K562 (cell line): ENCODE data around the gene PTPRG. TPM values are rescaled to one million over a fixed set of nuclear protein-coding genes. Genes with fewer than 3 reads are reported as not detected.

ENCODE experiments used
- ATAC-seq: fragments of 200-7000 bp; cut with Tn5 transposase; 3 replicates; pipeline ENCODE4 v1.9.1; 2020; ENCODE audit warnings: moderate library complexity
- BruUV-seq: library from RNA; stranded (reverse); fragments of 400-500 nt; replicated peaks from 2 replicates; lab custom pipeline; 2021; lab: Mats Ljungman, UMichigan
- CTCF ChIA-PET: fragments of 300-600 bp; formaldehyde crosslinking; extraction: SDS; loops from one replicate; lab custom pipeline; 2021; ENCODE audit warnings: low intra/inter-chr PET ratio; lab: Yijun Ruan, JAX
- POLR2A ChIA-PET: fragments of 300-600, 350-650 bp; sonication (Branson Sonifier 250); formaldehyde crosslinking; extraction: SDS; loops from one replicate; lab custom pipeline; 2021; ENCODE audit warnings: antibody characterized with exemption, inconsistent platforms; lab: Yijun Ruan, JAX
- DNase-seq, 4 experiments: peaks; one replicate each; pipeline versions ENCODE4 v3.0.0 to v3.0.0-alpha.2; 2011 to 2018; ENCODE audit warnings: low spot score in 3 of 4, mixed read lengths in 3 of 4; ENCODE audit errors: extremely low read depth in 1 of 4
- FAIRE-seq: peaks from 2 replicates; lab custom pipeline; 2011; peaks lifted over from hg19 to GRCh38; lab: Jason Lieb, UNC
- H2AFZ ChIP-seq: 2 replicates; pipeline ENCODE4 v1.6.0; 2011; ENCODE audit warnings: low read depth, low read length, control low read depth, inconsistent platforms
- H3K27ac ChIP-seq: fragments of 200-600 bp; 3 replicates; pipeline ENCODE4 v1.8.0; 2011; ENCODE audit warnings: low read depth, mild to moderate bottlenecking, control low read depth, inconsistent platforms, low read length, moderate library complexity, mixed read lengths; ENCODE audit errors: extremely low read depth
- H3K27me3 ChIP-seq, 2 experiments: fragments of 300-600 bp in 1 of 2; 2 replicates in 1 of 2; 3 replicates in 1 of 2; pipeline versions ENCODE4 v1.6.0 to v1.8.0; 2011; ENCODE audit warnings: inconsistent platforms in 2 of 2, low read length in 2 of 2, mild to moderate bottlenecking in 1 of 2, mixed read lengths in 1 of 2, moderate library complexity in 1 of 2; ENCODE audit not compliant: control insufficient read depth in 2 of 2, insufficient read depth in 2 of 2
- H3K36me3 ChIP-seq: fragments of 300-600 bp; 3 replicates; pipeline ENCODE4 v1.8.0; 2011; ENCODE audit warnings: mild to moderate bottlenecking, low read length, inconsistent platforms; ENCODE audit not compliant: control insufficient read depth, insufficient read depth
- H3K4me1 ChIP-seq, 2 experiments: fragments of 200-600 bp in 1 of 2; replicated peaks in 1 of 2; 2 replicates in 1 of 2; 3 replicates in 1 of 2; pipeline versions ENCODE4 v1.5.1 to v1.8.0; 2011; ENCODE audit warnings: inconsistent platforms in 2 of 2, low read length in 2 of 2, mild to moderate bottlenecking in 1 of 2, mixed read lengths in 1 of 2, moderate library complexity in 1 of 2; ENCODE audit not compliant: control insufficient read depth in 2 of 2, insufficient read depth in 2 of 2
- H3K4me2 ChIP-seq: 2 replicates; pipeline ENCODE4 v1.6.1; 2011; ENCODE audit warnings: low read length, control low read depth, inconsistent platforms, mixed read lengths; ENCODE audit not compliant: insufficient read depth
- H3K4me3 ChIP-seq: fragments of 200-600 bp; sonication (generic), shearing (Covaris generic); 2 replicates; pipeline ENCODE4 v1.5.1; 2016; ENCODE audit warnings: control low read depth, inconsistent platforms
- H3K79me2 ChIP-seq: fragments of 200-600 bp; 3 replicates; pipeline ENCODE4 v1.8.0; 2011; ENCODE audit warnings: low read length, inconsistent platforms; ENCODE audit not compliant: control insufficient read depth, insufficient read depth
- H3K9ac ChIP-seq, 2 experiments: 2 replicates each; pipeline versions ENCODE4 v1.6.0 to v1.6.1; 2011; ENCODE audit warnings: low read depth in 2 of 2, low read length in 2 of 2, control low read depth in 1 of 2, inconsistent platforms in 1 of 2, mild to moderate bottlenecking in 1 of 2, mixed read lengths in 1 of 2; ENCODE audit not compliant: insufficient read depth in 1 of 2
- H3K9me1 ChIP-seq: one replicate; pipeline ENCODE4 v1.6.0; 2011; ENCODE audit warnings: inconsistent platforms, mild to moderate bottlenecking, low read length, moderate library complexity; ENCODE audit not compliant: control insufficient read depth, insufficient read depth
- H3K9me3 ChIP-seq: replicated peaks from 2 replicates; pipeline ENCODE4 v1.5.1; 2011; ENCODE audit warnings: low read depth, low read length, inconsistent platforms; ENCODE audit not compliant: control insufficient read depth, insufficient read depth
- H4K20me1 ChIP-seq: replicated peaks from 2 replicates; pipeline ENCODE4 v1.6.1; 2011; ENCODE audit warnings: low read length, inconsistent platforms, mixed read lengths; ENCODE audit not compliant: control insufficient read depth, insufficient read depth
- FOSL1 ChIP-seq: fragments of 200-800 bp; sonication (Bioruptor generic); conservative IDR thresholded peaks from 2 replicates; pipeline ENCODE4 v1.6.1; 2016; ENCODE audit warnings: missing genetic modification characterization, missing compliant biosample characterization
- HOXB6 ChIP-seq: fragments of 250-450 bp; sonication (Bioruptor Pico); IDR thresholded peaks from 2 replicates; pipeline ENCODE4 v1.5.1; 2022; ENCODE audit warnings: mild to moderate bottlenecking, borderline replicate concordance
- MCM2 ChIP-seq: fragments of 450-650 bp; IDR thresholded peaks from 2 replicates; pipeline ENCODE4 v1.6.1; 2017; ENCODE audit warnings: low read depth, mild to moderate bottlenecking
- MYBL2 ChIP-seq, 2 experiments: fragments of 450-650 bp in 1 of 2; sonication (generic) in 1 of 2; formaldehyde crosslinking in 1 of 2; IDR thresholded peaks; 2 replicates each; pipeline versions ENCODE4 v1.6.1 to v1.8.1; 2017 to 2022; ENCODE audit warnings: borderline replicate concordance in 1 of 2, inconsistent platforms in 1 of 2, low read depth in 1 of 2, mild to moderate bottlenecking in 1 of 2, missing genetic modification reagents in 1 of 2, moderate library complexity in 1 of 2
- NFIC ChIP-seq: fragments of 450-650 bp; IDR thresholded peaks from 2 replicates; pipeline ENCODE4 v1.6.1; 2017; ENCODE audit warnings: mild to moderate bottlenecking, inconsistent platforms
- PPARD ChIP-seq: fragments of 250-450 bp; sonication (Bioruptor Pico); IDR thresholded peaks from 2 replicates; pipeline ENCODE4 v1.8.0; 2022; ENCODE audit warnings: inconsistent platforms, mild to moderate bottlenecking, moderate library complexity
- SLC30A9 ChIP-seq: fragments of 250-450 bp; sonication (Bioruptor Pico); IDR thresholded peaks from 2 replicates; pipeline ENCODE4 v1.8.0; 2022; ENCODE audit warnings: mild to moderate bottlenecking, moderate library complexity
- TAF15 ChIP-seq: fragments of 200-400 bp; formaldehyde crosslinking; IDR thresholded peaks from 2 replicates; pipeline ENCODE4 v1.6.1; 2017; ENCODE audit warnings: mild to moderate bottlenecking, low read depth, low read length, moderate library complexity
- ZNF121 ChIP-seq: sonication (generic); formaldehyde crosslinking; conservative IDR thresholded peaks from 2 replicates; pipeline ENCODE4 v1.8.0; 2022; ENCODE audit warnings: missing genetic modification reagents
- ZNF609 ChIP-seq: sonication (generic); formaldehyde crosslinking; IDR thresholded peaks from 2 replicates; pipeline ENCODE4 v1.8.1; 2023; ENCODE audit warnings: missing genetic modification reagents, mild to moderate bottlenecking, borderline replicate concordance
- WGBS: fragments of 100-300 bp; shearing (Covaris generic); methylation state at CpG from one replicate; pipeline ENCODE4 v1.1.6; 2016; ENCODE audit warnings: low coverage, mixed read lengths; ENCODE audit not compliant: insufficient coverage; ENCODE audit errors: missing lambda C conversion rate; 5-methylcytosine and 5-hydroxymethylcytosine counted together
- in situ Hi-C: fragments of 300-500 bp; cut with MboI; formaldehyde crosslinking; loops from 4 replicates; pipeline ENCODE4 v1.15.0; 2018; ENCODE audit warnings: inconsistent platforms, mixed read lengths
- intact Hi-C: fragments of 100-400 bp; cut with micrococcal nuclease; formaldehyde crosslinking; loops from 2 replicates; pipeline ENCODE4 v1.14.2; 2022
- polyA plus RNA-seq, 8 experiments: library from polyadenylated mRNA; depleted of rRNA in 4 of 8; stranded (reverse) in 5 of 8; unstranded in 3 of 8; fragments of >200 nt; fragmentation: Nextera tagmentation in 2 of 8; fragmentation: Illumina TruSeq in 1 of 8; extraction: Ambion mirVana in 2 of 8; extraction: Trizol in 1 of 8; gene quantifications; 2 replicates each; pipeline versions ENCODE4 v1.2.1 to v1.2.3, GENCODE V29; 2011 to 2014; ENCODE audit warnings: inconsistent platforms in 1 of 8, missing spikeins in 1 of 8
- total RNA-seq, 7 experiments: library from RNA; depleted of rRNA in 6 of 7; stranded (reverse); fragments of >200 nt in 6 of 7; fragmentation: Illumina TruSeq in 2 of 7; extraction: Trizol in 2 of 7; gene quantifications; 2 replicates each; pipeline versions ENCODE4 v1.2.1 to v1.2.3, GENCODE V29; 2011 to 2021; ENCODE audit warnings: low replicate concordance in 1 of 7
- TF ChIP-seq, protein P1 (sequence below): sonication (generic); formaldehyde crosslinking; IDR thresholded peaks from 2 replicates; pipeline ENCODE4 v1.8.0; 2022; ENCODE audit warnings: missing genetic modification reagents, mild to moderate bottlenecking, moderate library complexity, borderline replicate concordance
- TF ChIP-seq, protein P2 (sequence below): IDR thresholded peaks from 2 replicates; pipeline ENCODE4 v1.6.1; 2012; ENCODE audit warnings: low read depth, low read length, improper control_type of control experiment, borderline replicate concordance

Gene PTPRG
- total and polyA plus RNA-seq, 9 of the 15 experiments (the other 6 are each of a cell fraction or from before 2014, with no cell fraction given) = 0.16 TPM; not detected in 8

DNA sequence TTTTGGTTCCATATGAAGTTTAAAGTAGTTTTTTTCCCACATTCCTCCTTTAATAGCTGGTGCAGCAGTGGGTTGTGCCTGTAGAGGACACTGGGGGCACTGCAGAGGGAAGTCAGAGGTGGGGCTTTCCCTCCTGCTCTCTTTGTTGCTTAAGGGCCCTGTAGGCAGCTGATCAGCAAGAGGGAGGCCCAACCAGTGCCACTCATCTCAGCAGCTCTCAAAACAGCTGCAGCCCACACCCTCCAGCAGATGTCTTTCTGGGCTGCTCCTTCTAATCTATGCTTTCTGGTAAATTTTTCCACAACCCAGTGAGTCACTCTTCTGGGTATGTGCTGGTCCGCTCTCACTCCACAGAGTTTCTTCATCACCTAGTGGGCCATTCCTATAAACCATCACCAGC lies 548.2 kb downstream of the PTPRG start (continued):
- TF ChIP-seq, protein P1, sequence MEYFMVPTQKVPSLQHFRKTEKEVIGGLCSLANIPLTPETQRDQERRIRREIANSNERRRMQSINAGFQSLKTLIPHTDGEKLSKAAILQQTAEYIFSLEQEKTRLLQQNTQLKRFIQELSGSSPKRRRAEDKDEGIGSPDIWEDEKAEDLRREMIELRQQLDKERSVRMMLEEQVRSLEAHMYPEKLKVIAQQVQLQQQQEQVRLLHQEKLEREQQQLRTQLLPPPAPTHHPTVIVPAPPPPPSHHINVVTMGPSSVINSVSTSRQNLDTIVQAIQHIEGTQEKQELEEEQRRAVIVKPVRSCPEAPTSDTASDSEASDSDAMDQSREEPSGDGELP (CRISPR knock-in tag) = no peak

GRCh38 chr3:62110443-62111225 lies 549.3 kb downstream of the PTPRG start:
- H3K79me2 ChIP-seq = no peaks in the 10 kb centered on the region
- CTCF ChIA-PET = no interaction called here
- DNase-seq (no peak), FAIRE-seq (no peak), ATAC-seq (no peak)
- no TSS peak for BruUV-seq
- 0% methylated on average over 4 of the region's 5 CpGs for WGBS
- no peak overlapping the region for H3K9ac ChIP-seq
- H3K9me3 ChIP-seq = no peaks in the 10 kb centered on the region
- no peak overlapping the region for H2AFZ ChIP-seq
- H3K27me3 ChIP-seq = no peaks in the 10 kb centered on the region
- H3K27ac ChIP-seq = no peak overlapping the region
- intact Hi-C loops = no loop called here
- no peak overlapping the region for H3K4me2 ChIP-seq
- POLR2A ChIA-PET = no interaction called here
- H3K9me1 ChIP-seq = no peaks in the 10 kb centered on the region
- in situ Hi-C loops = no loop called here
- H3K4me1 ChIP-seq = no peaks in the 10 kb centered on the region
- H4K20me1 ChIP-seq = no peaks in the 10 kb centered on the region
- H3K4me3 ChIP-seq = no peak overlapping the region
- no peaks in the 10 kb centered on the region for H3K36me3 ChIP-seq
- no peak for TF ChIP-seq TAF15
- TF ChIP-seq SLC30A9 (CRISPR knock-in tag) = no peak
- no peak for TF ChIP-seq HOXB6 (CRISPR knock-in tag)
- no peak for TF ChIP-seq NFIC
- TF ChIP-seq MYBL2 (IDR thresholded peaks at IDR 0.05; ENCODE audit: low read depth) = no peak
- no peak for TF ChIP-seq MYBL2 (CRISPR knock-in tag; IDR thresholded peaks at IDR 0.05; ENCODE audit: borderline replicate concordance)
- TF ChIP-seq FOSL1 (tag) = no peak
- no peak for TF ChIP-seq ZNF609 (CRISPR knock-in tag)
- no peak for TF ChIP-seq ZNF121 (CRISPR knock-in tag)
- TF ChIP-seq, protein P2, sequence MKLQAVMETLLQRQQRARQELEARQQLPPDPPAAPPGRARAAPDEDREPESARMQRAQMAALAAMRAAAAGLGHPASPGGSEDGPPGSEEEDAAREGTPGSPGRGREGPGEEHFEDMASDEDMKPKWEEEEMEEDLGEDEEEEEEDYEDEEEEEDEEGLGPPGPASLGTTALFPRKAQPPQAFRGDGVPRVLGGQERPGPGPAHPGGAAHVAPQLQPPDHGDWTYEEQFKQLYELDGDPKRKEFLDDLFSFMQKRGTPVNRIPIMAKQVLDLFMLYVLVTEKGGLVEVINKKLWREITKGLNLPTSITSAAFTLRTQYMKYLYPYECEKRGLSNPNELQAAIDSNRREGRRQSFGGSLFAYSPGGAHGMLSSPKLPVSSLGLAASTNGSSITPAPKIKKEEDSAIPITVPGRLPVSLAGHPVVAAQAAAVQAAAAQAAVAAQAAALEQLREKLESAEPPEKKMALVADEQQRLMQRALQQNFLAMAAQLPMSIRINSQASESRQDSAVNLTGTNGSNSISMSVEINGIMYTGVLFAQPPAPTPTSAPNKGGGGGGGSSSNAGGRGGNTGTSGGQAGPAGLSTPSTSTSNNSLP = no peak
- no peak for TF ChIP-seq PPARD (CRISPR knock-in tag)
- TF ChIP-seq MCM2 = no peak
